Activated T-helper 1 cell treated with anti-CD3 and anti-CD28 coated beads, Interleukin-12 subunit alpha, Interleukin-12 subunit beta, Interleukin-2, Interleukin-4 antibody, amounts not matched to agents 30 ng/mL and 10 ng/mL and 1 ng/mL, durations not matched to agents 14 hours and 24 hours and 36 hours (primary cell): ENCODE data around the gene SKP2. TPM values are rescaled to one million over a fixed set of nuclear protein-coding genes. Genes with fewer than 3 reads are reported as not detected.

Source experiments
- DNase-seq: peaks from one replicate; pipeline ENCODE4 v3.0.0; 2021; ENCODE audit warnings: low spot score
- H3K27ac Mint-ChIP-seq: one replicate; pipeline ENCODE4 v1.8.0; 2021; ENCODE audit warnings: mild to moderate bottlenecking, mixed read lengths
- H3K27me3 Mint-ChIP-seq: one replicate; pipeline ENCODE4 v1.8.0; 2022; ENCODE audit warnings: mild to moderate bottlenecking, moderate library complexity, mixed read lengths; ENCODE audit not compliant: insufficient read depth
- H3K36me3 Mint-ChIP-seq: one replicate; pipeline ENCODE4 v1.8.0; 2021; ENCODE audit warnings: low read depth, mixed read lengths
- H3K4me1 Mint-ChIP-seq: one replicate; pipeline ENCODE4 v1.8.0; 2021; ENCODE audit warnings: low read depth, mixed read lengths
- H3K4me3 Mint-ChIP-seq: one replicate; pipeline ENCODE4 v1.8.0; 2021; ENCODE audit warnings: mild to moderate bottlenecking, moderate library complexity, mixed read lengths
- H3K9me3 Mint-ChIP-seq: one replicate; pipeline ENCODE4 v1.8.0; 2021; ENCODE audit warnings: mixed read lengths
- intact Hi-C: fragments of 100-400 bp; cut with micrococcal nuclease; formaldehyde crosslinking; loops from one replicate; pipeline ENCODE4 v1.15.1; 2024
- total RNA-seq: library from RNA; stranded (reverse); gene quantifications from 2 replicates; pipeline ENCODE4 v1.2.3, GENCODE V29; 2022

Gene SKP2
- total RNA-seq, 1 donor from 2014 or later = 61.2 TPM

DNA sequence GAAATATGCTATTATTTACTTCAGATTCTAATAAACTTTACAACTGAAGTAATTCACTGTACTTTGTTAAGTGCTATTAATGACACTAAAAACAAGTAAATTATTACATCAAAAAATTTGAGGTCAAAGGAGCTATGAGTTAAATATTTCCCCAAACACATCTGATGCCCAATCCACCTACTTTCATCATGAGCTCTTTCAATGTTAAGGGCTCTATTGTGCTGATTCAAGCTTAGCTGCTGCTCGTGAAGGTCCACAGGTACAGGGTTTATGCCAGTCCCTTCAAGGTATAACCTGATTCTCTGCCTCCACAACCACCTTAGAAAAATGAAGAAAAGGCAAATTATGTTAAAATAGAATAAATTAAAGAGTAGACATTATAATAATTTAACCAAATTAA, 65.7 kb downstream of the SKP2 start:
- H3K4me1 Mint-ChIP-seq = no peaks in the 10 kb centered on the region
- intact Hi-C loops = no loop called here
- H3K9me3 Mint-ChIP-seq = no peaks in the 10 kb centered on the region
- no peak for DNase-seq
- no peak overlapping the region for H3K27ac Mint-ChIP-seq
- no peak overlapping the region for H3K4me3 Mint-ChIP-seq
- no peaks in the 10 kb centered on the region for H3K27me3 Mint-ChIP-seq
- H3K36me3 Mint-ChIP-seq = peaks cover 18% of the 10 kb centered on the region

- intact Hi-C loops = no loop called here
- H3K4me1 Mint-ChIP-seq = no peaks in the 10 kb centered on the region
- H3K9me3 Mint-ChIP-seq = no peaks in the 10 kb centered on the region
- no peak overlapping the region for H3K27ac Mint-ChIP-seq
- no peaks in the 10 kb centered on the region for H3K27me3 Mint-ChIP-seq
- H3K4me3 Mint-ChIP-seq = no peak overlapping the region
- peaks cover 17% of the 10 kb centered on the region for H3K36me3 Mint-ChIP-seq
- no peak for DNase-seq
These were observed 66.1 kb downstream of the SKP2 start for GRCh38 chr5:36217988-36218387.

GRCh38 chr5:36222620-36223019, 70.7 kb downstream of the SKP2 start:
- DNase-seq = no peak
- H3K4me3 Mint-ChIP-seq = no peak overlapping the region
- H3K9me3 Mint-ChIP-seq = no peaks in the 10 kb centered on the region
- H3K27me3 Mint-ChIP-seq = no peaks in the 10 kb centered on the region
- H3K36me3 Mint-ChIP-seq = peaks cover 15% of the 10 kb centered on the region
- H3K4me1 Mint-ChIP-seq = no peaks in the 10 kb centered on the region
- H3K27ac Mint-ChIP-seq = no peak overlapping the region
- intact Hi-C loops = no loop called here

GRCh38 chr5:36227046-36227445, 75.1 kb downstream of the SKP2 start:
- Mint-ChIP-seq H3K9me3 (no peaks in the 10 kb centered on the region), H3K4me1 (no peaks in the 10 kb centered on the region), H3K4me3 (no peak overlapping the region), H3K27me3 (no peaks in the 10 kb centered on the region), H3K36me3 (peaks cover 7% of the 10 kb centered on the region), H3K27ac (no peak overlapping the region)
- intact Hi-C loops = no loop called here
- DNase-seq = no peak

DNA sequence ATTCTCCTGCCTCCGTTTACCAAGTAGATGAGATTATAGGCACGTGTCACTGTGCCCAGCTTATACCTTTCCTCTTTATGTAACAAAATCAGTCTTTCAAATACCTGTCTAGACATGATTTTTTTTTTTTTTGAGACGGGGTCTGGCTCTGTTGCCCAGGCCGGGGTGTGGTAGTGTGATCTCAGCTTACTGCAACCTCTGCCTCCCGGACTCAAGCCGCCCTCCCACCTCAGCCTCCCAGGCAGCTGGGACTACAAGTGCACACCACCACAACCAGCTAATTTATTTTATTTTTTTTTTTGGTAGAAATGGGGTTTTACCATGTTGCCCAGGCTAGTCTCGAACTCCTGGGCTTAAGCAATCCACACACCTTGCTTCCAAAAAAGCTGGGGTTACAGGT, 76.6 kb downstream of the SKP2 start:
- Mint-ChIP-seq H3K9me3 (no peaks in the 10 kb centered on the region), H3K4me1 (no peaks in the 10 kb centered on the region), H3K27ac (no peak overlapping the region), H3K36me3 (peaks cover 7% of the 10 kb centered on the region), H3K4me3 (no peak overlapping the region), H3K27me3 (no peaks in the 10 kb centered on the region)
- intact Hi-C loops = no loop called here
- no peak for DNase-seq

DNA sequence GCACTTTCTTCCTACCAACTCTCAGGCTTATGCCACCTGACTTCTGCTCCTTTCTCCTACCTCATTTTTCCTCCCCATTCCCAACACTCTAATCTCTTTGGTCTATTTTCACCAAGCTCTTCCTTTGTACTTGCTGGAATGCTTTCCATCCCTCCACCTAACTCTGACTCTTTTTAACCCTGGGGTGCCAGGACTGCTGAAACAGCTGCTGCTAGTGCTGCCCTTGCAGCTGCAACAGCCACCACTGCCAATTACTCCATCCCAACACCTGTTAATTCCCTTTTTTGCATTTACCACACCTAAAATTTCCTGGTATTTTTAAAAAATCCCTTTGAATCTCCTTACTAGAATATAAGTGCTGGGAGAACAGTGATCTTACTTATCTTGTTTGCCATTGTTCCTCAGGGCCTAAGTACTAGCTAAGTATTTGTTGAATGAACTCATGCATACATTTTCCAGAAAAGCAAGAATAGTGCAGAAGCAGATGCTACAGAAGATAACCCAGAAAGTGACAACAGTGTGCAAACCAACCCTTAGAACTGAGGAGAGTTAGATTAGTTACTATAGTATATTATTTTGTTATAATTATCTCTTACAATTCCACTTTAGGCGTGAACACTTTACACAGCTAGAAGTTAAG, 78.4 kb downstream of the SKP2 start:
- Mint-ChIP-seq H3K4me3 (no peak overlapping the region), H3K27me3 (no peaks in the 10 kb centered on the region), H3K36me3 (peaks cover 3% of the 10 kb centered on the region), H3K4me1 (no peaks in the 10 kb centered on the region), H3K9me3 (no peaks in the 10 kb centered on the region), H3K27ac (no peak overlapping the region)
- DNase-seq = no peak
- intact Hi-C loops = no loop called here

DNA sequence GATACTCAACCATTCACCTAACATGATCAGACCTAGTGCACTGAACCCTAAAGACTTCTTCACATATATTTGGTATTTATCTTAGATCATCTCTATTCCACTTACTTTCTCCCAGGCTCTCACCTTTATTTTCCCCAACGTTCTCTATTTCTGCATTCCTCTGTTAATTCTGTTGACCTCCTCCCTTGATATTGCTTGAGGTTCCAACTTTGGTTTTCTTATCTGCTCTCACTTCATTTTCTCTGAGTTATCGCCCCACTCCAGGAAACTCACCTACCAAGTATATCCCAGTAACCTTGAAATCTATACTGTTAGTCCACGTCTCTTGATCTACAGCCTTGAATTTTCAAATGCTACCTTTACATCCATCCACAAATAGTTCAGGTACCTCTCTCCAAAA, 80.6 kb downstream of the SKP2 start:
- no peaks in the 10 kb centered on the region for H3K27me3 Mint-ChIP-seq
- no peak overlapping the region for H3K4me3 Mint-ChIP-seq
- DNase-seq = no peak
- H3K36me3 Mint-ChIP-seq = no peaks in the 10 kb centered on the region
- H3K27ac Mint-ChIP-seq = no peak overlapping the region
- H3K9me3 Mint-ChIP-seq = no peaks in the 10 kb centered on the region
- intact Hi-C loops = no loop called here
- no peaks in the 10 kb centered on the region for H3K4me1 Mint-ChIP-seq

Other genes with a start within 250 kb of the SKP2 start
- not detected in 2 replicates for gene CAPSL, start 213.5 kb upstream of the SKP2 start, total RNA-seq
- not detected in 2 replicates for gene UGT3A1, start 160.7 kb upstream of the SKP2 start, total RNA-seq
- gene UGT3A2, start 85.2 kb upstream of the SKP2 start, total RNA-seq = not detected in 2 replicates
- 8.9 and 12.3 TPM in 2 replicates for gene LMBRD2, start 224 bp upstream of the SKP2 start, total RNA-seq
- gene NADK2, start 89.8 kb downstream of the SKP2 start, total RNA-seq = 21.7 and 25.1 TPM in 2 replicates
- gene RANBP3L, start 149.8 kb downstream of the SKP2 start, total RNA-seq = not detected in 2 replicates